Keratinocyte (primary cell): Measurements from ENCODE around the gene DKK3. TPM values are rescaled to one million over a fixed set of nuclear protein-coding genes. Genes with fewer than 3 reads are reported as not detected.

Experiments used
- DNase-seq: peaks from one replicate; pipeline ENCODE4 v3.0.0-alpha.2; 2011; ENCODE audit warnings: low read depth, missing footprints, low spot score
- FAIRE-seq: peaks from 2 replicates; lab custom pipeline; 2011; peaks lifted over from hg19 to GRCh38; lab: Jason Lieb, UNC
- H2AFZ ChIP-seq: 2 replicates; pipeline ENCODE4 v1.6.0; 2012; ENCODE audit warnings: low read length, control low read depth, inconsistent platforms; ENCODE audit not compliant: control insufficient read depth
- H3K27ac ChIP-seq: 2 replicates; pipeline ENCODE4 v1.5.1; 2011; ENCODE audit warnings: low read length; ENCODE audit not compliant: control insufficient read depth, insufficient read depth
- H3K27me3 ChIP-seq: 3 replicates; pipeline ENCODE4 v1.6.0; 2011; ENCODE audit warnings: low read length; ENCODE audit not compliant: control insufficient read depth, insufficient read depth; ENCODE audit errors: extremely low read depth
- H3K36me3 ChIP-seq, 2 experiments: 2 replicates in 1 of 2; 3 replicates in 1 of 2; pipeline ENCODE4 v1.5.1; 2011; ENCODE audit warnings: low read length in 2 of 2, mild to moderate bottlenecking in 1 of 2; ENCODE audit not compliant: control insufficient read depth in 2 of 2, insufficient read depth in 2 of 2; ENCODE audit errors: extremely low read depth in 1 of 2
- H3K4me1 ChIP-seq: 3 replicates; pipeline ENCODE4 v1.5.1; 2011; ENCODE audit warnings: low read length; ENCODE audit not compliant: control insufficient read depth, insufficient read depth; ENCODE audit errors: extremely low read depth
- H3K4me2 ChIP-seq: 3 replicates; pipeline ENCODE4 v1.6.0; 2011; ENCODE audit warnings: low read depth, low read length; ENCODE audit not compliant: control insufficient read depth, insufficient read depth; ENCODE audit errors: extremely low read depth
- H3K4me3 ChIP-seq, 3 experiments: fragments of 200-600 bp in 1 of 3; sonication (generic) in 1 of 3; 2 replicates in 2 of 3; 3 replicates in 1 of 3; pipeline ENCODE4 v1.5.1; 2011 to 2016; ENCODE audit warnings: low read length in 3 of 3, mild to moderate bottlenecking in 3 of 3, control low read depth in 2 of 3, inconsistent platforms in 1 of 3, low read depth in 1 of 3, mixed read lengths in 1 of 3, mixed run types in 1 of 3, moderate library complexity in 1 of 3; ENCODE audit not compliant: control insufficient read depth in 2 of 3, insufficient read depth in 2 of 3; ENCODE audit errors: extremely low read depth in 1 of 3
- H3K79me2 ChIP-seq: 2 replicates; pipeline ENCODE4 v1.6.0; 2012; ENCODE audit warnings: low read length; ENCODE audit not compliant: control insufficient read depth, insufficient read depth
- H3K9ac ChIP-seq: 3 replicates; pipeline ENCODE4 v1.6.0; 2011; ENCODE audit warnings: low read length; ENCODE audit not compliant: control insufficient read depth, insufficient read depth; ENCODE audit errors: extremely low read depth
- H3K9me1 ChIP-seq: 3 replicates; pipeline ENCODE4 v1.6.0; 2011; ENCODE audit warnings: low read length; ENCODE audit not compliant: control insufficient read depth, insufficient read depth; ENCODE audit errors: extremely low read depth
- H3K9me3 ChIP-seq: 2 replicates; pipeline ENCODE4 v1.5.1; 2012; ENCODE audit warnings: low read depth, low read length; ENCODE audit not compliant: control insufficient read depth
- H4K20me1 ChIP-seq: 3 replicates; pipeline ENCODE4 v1.6.0; 2011; ENCODE audit warnings: low read length; ENCODE audit not compliant: control insufficient read depth, insufficient read depth; ENCODE audit errors: extremely low read depth
- EZH2 ChIP-seq: IDR thresholded peaks from one replicate; pipeline ENCODE4 v1.6.1; 2012; ENCODE audit warnings: inconsistent platforms, mild to moderate bottlenecking, low read length, moderate library complexity
- dilution Hi-C: fragments of 300-500 bp; cut with MboI; formaldehyde crosslinking; loops from one replicate; pipeline ENCODE4 v1.7.0; 2020; ENCODE audit warnings: low sequenced_read_pairs; ENCODE audit not compliant: extremely low pct_ligation_motif_present
- polyA plus RNA-seq, 5 experiments: library from polyadenylated mRNA; depleted of rRNA in 3 of 5; stranded (reverse) in 3 of 5; stranded (forward) in 1 of 5; unstranded in 1 of 5; fragments of >200 nt; gene quantifications; 1 replicate in 1 of 5; 2 replicates in 3 of 5; 3 replicates in 1 of 5; pipeline versions ENCODE4 v1.2.1 to v1.2.3, GENCODE V29; 2011 to 2012; ENCODE audit warnings: missing spikeins in 2 of 5, low read depth in 1 of 5, low replicate concordance in 1 of 5
- TF ChIP-seq, protein P1 (sequence below), 3 experiments: IDR thresholded peaks in 1 of 3; conservative IDR thresholded peaks in 1 of 3; optimal IDR thresholded peaks in 1 of 3; 2 replicates in 2 of 3; 3 replicates in 1 of 3; pipeline versions ENCODE3 to v1.5.1; 2011; ENCODE audit warnings: low read length in 3 of 3, mild to moderate bottlenecking in 3 of 3, moderate library complexity in 2 of 3, control low read depth in 1 of 3, inconsistent platforms in 1 of 3; ENCODE audit not compliant: insufficient read depth in 2 of 3; ENCODE audit errors: extremely low read depth in 1 of 3

The DKK3 gene
- polyA plus RNA-seq, 1 donor (not counting 4 experiments of a cell fraction or from before 2014, with no cell fraction given): 712 TPM

DNA sequence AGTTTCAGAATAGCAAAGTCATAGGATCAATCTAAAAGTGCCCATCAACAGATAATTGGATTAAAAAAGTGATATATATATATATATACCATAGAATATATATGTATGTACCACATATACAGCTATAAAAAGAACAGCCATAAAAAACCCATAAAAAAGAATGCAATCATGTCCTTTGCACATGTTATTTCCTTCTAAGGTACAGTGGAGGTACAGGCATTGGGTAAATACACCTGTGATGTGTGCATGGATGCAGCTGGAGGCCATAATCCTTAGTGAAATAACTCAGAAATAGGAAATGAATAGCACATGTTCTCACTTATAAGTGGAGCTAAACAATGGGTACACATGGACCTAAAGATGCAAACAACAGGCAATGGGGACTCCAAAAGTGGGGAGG is 7.1 kb upstream of the DKK3 start:
- H4K20me1 ChIP-seq: no peaks in the 10 kb centered on the region
- H3K9me1 ChIP-seq: no peaks in the 10 kb centered on the region
- no peaks in the 10 kb centered on the region for H3K36me3 ChIP-seq
- FAIRE-seq (no peak), DNase-seq (no peak)
- no peak overlapping the region for H3K27ac ChIP-seq
- peaks cover 5% of the 10 kb centered on the region for H3K4me1 ChIP-seq
- H3K4me2 ChIP-seq: no peak overlapping the region
- no peaks in the 10 kb centered on the region for H3K9me3 ChIP-seq
- H3K27me3 ChIP-seq: no peaks in the 10 kb centered on the region
- TF ChIP-seq EZH2: no peak
- TF ChIP-seq, protein P1, sequence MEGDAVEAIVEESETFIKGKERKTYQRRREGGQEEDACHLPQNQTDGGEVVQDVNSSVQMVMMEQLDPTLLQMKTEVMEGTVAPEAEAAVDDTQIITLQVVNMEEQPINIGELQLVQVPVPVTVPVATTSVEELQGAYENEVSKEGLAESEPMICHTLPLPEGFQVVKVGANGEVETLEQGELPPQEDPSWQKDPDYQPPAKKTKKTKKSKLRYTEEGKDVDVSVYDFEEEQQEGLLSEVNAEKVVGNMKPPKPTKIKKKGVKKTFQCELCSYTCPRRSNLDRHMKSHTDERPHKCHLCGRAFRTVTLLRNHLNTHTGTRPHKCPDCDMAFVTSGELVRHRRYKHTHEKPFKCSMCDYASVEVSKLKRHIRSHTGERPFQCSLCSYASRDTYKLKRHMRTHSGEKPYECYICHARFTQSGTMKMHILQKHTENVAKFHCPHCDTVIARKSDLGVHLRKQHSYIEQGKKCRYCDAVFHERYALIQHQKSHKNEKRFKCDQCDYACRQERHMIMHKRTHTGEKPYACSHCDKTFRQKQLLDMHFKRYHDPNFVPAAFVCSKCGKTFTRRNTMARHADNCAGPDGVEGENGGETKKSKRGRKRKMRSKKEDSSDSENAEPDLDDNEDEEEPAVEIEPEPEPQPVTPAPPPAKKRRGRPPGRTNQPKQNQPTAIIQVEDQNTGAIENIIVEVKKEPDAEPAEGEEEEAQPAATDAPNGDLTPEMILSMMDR (optimal IDR thresholded peaks at IDR 0.05 in 1 of 3, IDR thresholded peaks at IDR 0.05 in 1 of 3, conservative IDR thresholded peaks at IDR 0.05 in 1 of 3; ENCODE audit: extremely low read depth in 1 of 3, insufficient read depth in 2 of 3, low read length in 3 of 3): no peak
- dilution Hi-C loops: no loop called here
- no peak overlapping the region for H3K9ac ChIP-seq
- H3K4me3 ChIP-seq: no peak overlapping the region
- H3K79me2 ChIP-seq: no peaks in the 10 kb centered on the region
- H2AFZ ChIP-seq: no peak overlapping the region

DNA sequence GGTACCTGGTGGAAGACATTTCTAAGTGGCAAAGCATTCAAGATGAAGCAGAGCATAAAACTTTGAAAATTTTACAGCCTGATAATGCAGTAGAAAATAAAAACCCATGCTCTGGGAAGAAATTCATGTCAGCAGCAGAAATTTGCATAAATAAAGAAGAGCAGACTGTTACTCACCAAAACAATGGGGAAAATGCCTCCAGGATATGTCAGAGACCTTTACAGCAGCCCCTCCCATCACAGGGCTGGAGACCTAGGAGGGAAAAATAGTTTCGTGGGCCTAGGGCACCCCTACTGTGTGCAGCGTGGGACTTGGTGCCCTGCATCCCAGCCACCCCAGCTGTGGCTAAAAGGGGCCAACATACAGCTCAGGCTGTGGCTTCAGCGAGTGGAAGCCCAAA is 5.4 kb upstream of the DKK3 start:
- TF ChIP-seq EZH2: no peak
- TF ChIP-seq, protein P1 (optimal IDR thresholded peaks at IDR 0.05 in 1 of 3, IDR thresholded peaks at IDR 0.05 in 1 of 3, conservative IDR thresholded peaks at IDR 0.05 in 1 of 3; ENCODE audit: extremely low read depth in 1 of 3, insufficient read depth in 2 of 3, low read length in 3 of 3): no peak
- H3K9ac ChIP-seq: no peak overlapping the region
- DNase-seq (no peak), FAIRE-seq (no peak)
- H2AFZ ChIP-seq: no peak overlapping the region
- H3K79me2 ChIP-seq: no peaks in the 10 kb centered on the region
- H3K4me1 ChIP-seq: no peaks in the 10 kb centered on the region
- H3K9me1 ChIP-seq: no peaks in the 10 kb centered on the region
- no peaks in the 10 kb centered on the region for H3K36me3 ChIP-seq
- H3K27me3 ChIP-seq: no peaks in the 10 kb centered on the region
- H3K9me3 ChIP-seq: no peaks in the 10 kb centered on the region
- no peaks in the 10 kb centered on the region for H4K20me1 ChIP-seq
- no peak overlapping the region for H3K4me2 ChIP-seq
- dilution Hi-C loops: no loop called here
- no peak overlapping the region for H3K27ac ChIP-seq
- no peak overlapping the region for H3K4me3 ChIP-seq
